ENCODE results near the gene PCSK1N.
A peak's percentile ranks its signal among the peaks of the same experiment; 100 is the strongest.
"Not testable (repeated sequence)": the region's sequence is repeated elsewhere in the genome, so short reads cannot be mapped to it uniquely, and the experiment has no call there.

PCSK1N gene

DNA sequence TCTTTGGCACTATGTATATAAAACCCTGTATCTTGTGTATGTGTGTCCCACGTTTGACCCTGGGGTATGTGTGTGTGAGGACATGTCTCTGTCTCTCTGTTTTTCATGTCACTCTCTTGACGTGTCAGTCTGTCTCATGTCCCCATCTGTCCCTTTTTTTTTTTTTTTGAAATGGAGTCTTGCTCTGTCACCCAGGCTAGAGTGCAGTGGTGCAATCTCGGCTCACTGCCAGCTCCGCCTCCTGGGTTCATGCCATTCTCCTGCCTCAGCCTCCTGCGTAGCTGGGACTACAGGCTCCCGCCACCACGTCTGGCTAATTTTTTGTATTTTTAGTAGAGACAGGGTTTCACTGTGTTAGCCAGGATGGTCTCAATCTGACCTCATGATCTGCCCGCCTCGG lies 16.0 kb downstream of the PCSK1N start:
- DNase-seq, result not testable (repeated sequence)

DNA sequence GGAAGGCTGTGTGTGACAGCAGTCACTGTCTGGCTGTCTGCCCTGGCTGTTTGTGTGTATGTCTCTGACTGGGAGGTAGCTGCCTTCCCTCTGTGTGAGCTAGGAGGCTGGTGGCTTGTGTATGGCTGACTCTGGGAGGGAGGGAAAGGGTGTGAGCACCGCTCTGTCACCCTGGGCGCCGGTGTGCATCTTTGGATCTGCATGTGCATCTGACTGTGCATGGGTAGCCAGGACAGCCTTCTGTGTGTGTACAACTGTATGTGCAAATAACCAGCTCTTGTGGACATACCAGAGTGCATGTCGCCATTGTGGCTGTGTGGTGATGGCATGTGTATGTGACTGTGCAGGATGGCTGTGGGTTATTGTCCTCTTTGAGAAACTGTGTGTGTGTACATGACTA lies 16.5 kb downstream of the PCSK1N start:
- DNase-seq, result no peak

- no peak for DNase-seq
Observed at GRCh38 chrX:48818098-48818497, 17.3 kb downstream of the PCSK1N start.

DNA sequence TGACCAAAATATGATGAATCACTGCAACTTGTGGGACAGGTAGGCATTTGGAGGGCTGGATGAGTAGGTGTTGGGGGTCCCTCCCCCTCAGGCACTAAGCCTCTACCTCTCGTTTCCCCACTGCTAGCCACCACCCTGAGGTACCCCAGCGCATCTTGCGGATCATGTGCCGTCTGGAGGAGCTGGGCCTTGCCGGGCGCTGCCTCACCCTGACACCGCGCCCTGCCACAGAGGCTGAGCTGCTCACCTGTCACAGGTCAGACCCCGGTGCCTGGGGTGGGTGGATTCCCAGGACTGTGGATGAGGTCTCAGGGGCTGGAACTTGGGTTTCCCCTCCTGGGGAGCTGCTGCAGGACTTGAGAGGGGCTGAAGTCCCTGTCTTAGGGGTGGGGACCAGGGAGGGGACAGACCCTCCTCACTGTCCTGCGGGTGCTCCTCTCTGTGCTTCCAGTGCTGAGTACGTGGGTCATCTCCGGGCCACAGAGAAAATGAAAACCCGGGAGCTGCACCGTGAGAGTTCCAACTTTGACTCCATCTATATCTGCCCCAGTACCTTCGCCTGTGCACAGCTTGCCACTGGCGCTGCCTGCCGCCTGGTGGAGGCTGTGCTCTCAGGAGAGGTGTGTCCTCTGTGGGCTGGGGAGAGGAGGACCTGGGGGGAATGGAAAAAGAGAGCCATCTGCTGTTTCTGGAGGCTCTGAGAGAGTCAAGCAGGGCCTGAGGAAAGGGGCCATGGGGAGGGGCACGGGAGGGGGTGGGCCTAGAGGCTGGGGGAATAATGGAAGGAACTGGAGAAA lies 19.2 kb downstream of the PCSK1N start:
- no peak for DNase-seq

DNA sequence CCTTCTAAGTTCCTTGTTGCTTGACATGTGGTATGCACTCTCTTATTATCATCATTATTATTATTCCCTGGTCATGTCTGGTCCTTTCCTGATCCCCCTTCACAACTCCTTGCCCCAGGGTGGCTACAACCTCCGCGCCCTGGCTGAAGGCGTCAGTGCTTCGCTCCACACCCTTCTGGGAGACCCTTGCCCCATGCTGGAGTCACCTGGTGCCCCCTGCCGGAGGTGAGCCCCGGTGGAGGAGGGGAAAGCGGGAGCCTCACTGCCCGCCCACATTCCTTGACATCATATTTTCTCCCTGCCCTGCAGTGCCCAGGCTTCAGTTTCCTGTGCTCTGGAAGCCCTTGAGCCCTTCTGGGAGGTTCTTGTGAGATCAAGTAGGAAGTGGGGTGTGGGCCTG lies 20.1 kb downstream of the PCSK1N start:
- no peak for DNase-seq

GRCh38 chrX:48814722-48815121 lies 20.7 kb downstream of the PCSK1N start:
- no peak for DNase-seq

DNA sequence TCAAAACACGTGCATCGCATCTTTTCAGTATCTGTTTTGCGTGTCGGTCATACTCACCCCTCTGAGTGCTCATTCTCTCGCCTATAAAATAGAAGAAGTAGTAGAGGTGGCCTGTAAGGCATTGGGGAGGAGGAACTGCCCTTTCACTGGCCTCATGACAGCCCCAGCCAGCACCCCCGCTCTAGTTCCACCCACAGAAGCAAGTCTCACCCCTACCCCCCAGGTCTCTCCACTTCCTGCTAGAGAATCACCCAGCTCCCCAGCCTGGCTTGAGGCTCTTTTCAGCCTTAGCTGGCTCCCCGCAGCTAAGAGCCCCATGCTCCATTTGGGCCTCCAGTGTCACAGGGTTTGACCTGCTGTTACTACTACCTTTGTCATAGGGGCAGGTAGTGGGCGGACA lies 21.8 kb downstream of the PCSK1N start:
- no peak for DNase-seq

DNA sequence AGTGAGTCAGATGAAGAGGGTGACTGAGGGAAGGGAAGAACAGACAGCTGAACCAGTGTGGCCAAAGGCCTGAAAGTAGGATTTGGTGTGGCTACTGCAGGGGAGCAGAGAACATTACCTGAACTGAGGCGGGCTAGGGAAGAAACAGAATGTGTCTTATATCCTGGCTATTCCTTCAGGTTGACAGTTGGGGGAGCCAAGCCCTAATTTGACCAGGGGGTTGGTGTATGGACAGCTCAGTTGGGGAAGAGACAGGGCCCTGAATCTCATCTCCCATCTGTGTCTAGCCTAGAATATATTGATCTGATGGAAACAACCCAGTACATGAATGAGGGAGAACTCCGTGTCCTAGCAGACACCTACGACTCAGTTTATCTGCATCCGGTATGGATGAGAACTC lies 29.3 kb downstream of the PCSK1N start:
- DNase-seq, result no peak

DNA sequence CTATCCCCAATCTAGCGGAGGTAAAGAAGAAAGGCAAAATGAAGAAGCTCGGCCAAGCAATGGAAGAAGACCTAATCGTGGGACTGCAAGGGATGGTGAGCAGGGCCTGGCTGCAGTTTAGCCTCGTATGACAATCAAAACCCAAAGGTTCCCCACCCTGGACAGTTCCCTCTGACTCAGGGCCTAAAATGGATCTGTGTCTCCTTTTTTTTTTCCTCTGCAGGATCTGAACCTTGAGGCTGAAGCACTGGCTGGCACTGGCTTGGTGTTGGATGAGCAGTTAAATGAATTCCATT lies 32.6 kb downstream of the PCSK1N start:
- DNase-seq, result no peak

DNA sequence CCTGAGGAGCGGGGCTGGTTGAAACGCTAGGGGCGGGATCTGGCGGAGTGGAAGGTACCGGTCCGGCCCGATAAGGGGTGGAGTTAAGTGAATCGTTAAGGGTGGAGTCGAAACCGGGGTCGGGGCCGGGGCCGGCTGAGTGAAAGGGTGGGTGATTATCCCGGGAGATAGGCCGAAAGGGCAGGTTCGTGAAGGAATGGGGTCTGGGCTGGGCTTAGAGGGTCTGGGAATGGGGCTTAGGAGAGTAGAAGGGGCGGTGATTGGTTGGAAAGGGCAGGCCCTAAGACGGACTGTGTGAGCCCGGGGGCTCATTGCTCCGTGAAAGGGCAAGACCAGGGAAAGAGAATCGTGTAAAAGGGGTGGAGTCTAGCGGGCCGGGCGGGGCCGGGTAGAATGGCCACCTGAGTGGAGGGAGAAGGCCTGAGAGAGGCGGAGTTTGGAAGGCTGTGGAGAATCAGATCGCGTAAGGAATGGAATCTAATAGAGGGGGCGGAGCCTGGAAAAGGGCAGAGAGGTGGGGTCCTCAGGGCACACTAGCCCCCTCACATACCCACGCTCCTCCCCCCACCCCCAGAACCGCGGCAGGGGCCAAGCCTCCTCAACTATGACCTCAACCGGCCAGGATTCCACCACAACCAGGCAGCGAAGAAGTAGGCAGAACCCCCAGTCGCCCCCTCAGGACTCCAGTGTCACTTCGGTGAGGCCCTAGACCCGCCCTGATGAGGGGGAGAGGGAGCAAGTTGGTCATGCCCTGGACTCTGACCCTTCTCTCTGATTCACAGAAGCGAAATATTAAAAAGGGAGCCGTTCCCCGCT lies 33.1 kb downstream of the PCSK1N start:
- no peak for DNase-seq

DNA sequence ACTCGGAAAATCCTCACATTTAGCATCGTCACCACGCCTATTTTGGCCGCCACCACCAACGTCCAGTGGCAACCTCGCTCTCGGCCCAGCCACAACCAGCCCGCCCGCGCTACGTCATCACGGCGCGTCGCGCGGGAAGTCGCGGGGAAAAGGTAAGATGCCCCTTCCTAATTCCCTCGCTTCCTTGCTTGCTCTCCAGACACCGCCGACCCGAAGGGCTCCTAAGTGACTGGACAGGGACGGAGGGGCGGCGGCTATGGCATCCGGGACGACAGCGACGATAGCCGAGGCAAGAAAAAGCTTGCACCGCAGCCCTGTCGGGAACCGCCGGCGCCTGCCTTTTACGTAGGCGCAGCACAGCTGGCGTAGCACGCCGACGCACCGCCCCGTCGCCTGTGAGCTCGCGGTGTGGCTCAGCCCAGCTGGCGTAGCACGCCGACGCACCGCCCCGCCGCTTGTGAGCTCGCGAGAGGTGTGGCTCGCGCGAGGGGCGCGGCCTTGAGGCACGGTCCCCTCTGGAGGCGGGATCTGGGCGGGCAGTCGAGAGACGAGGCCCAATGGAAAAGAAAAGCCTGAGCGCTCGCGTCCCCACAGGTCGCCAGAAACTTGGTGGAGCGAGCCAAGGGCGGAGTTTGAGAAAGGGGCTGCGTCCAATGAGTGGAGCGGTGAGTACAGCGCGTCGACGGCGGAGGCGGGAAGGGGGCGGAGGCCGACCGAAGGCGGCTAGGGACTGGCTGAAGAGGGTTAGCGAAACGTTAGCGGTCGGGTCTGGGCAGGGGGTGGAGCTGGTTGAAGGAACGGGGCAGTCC lies 33.9 kb downstream of the PCSK1N start, which contains the start of gene HDAC6:
Gene HDAC6, plus strand, starts transcription at position 788 of the 809 bp plus-strand sequence. CDS start 626 bp downstream, outside the sequence.
- DNase-seq, result peak; percentile 75

DNA sequence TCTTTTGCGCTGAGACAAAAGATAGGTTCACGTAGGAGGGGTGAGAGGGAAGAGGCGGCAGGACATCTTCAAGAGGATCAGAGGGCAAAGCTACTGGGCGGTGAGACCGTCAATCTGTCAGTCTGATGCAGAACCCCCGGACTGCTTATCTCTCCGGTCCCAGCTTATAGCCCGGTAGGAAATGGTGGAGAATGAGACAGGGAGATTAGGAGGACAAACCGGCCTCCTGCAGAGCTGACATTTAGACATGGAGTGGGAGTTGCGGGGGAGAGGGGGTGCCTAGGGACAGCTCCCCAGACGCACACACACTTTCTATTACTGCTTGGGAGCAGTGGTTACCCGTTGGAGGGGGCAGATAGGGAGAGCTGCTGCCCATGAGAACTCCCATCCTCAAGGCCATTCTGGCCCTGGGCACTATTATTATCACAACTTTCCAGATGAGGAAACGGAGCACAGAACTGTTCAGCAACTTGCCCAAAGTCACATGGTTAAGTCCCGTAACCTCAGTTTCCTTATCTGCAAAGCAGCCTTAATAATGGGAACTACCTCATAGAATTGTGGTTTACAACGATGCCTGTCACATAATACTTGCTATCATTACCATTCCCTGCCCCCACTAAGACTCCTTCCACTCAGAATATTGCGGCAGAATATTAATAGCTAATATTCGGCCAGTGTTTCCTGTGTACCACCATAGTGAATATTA lies 34.7 kb downstream of the PCSK1N start:
- no peak for DNase-seq

GRCh38 chrX:48798318-48798717 lies 37.1 kb downstream of the PCSK1N start:
- DNase-seq, result no peak

GRCh38 chrX:48794911-48795515 lies 40.4 kb downstream of the PCSK1N start:
- no peak for DNase-seq

GRCh38 chrX:48794340-48794910 lies 41.0 kb downstream of the PCSK1N start:
- DNase-seq, result no peak

DNA sequence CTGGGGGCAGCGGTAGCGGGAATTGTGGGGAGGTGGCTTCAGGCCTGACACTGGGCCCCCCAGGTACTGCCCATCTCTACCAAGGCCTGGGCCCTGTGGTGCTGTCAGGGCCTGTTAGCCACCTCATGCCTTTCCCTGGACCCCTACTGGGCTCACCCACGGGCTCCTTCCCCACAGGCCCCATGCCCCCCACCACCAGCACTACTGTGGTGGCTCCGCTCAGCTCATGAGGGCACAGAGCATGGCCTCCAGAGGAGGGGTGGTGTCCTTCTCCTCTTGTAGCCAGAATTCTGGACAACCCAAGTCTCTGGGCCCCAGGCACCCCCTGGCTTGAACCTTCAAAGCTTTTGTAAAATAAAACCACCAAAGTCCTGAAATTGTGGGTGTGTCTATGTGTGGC lies 41.5 kb downstream of the PCSK1N start:
- DNase-seq, result no peak

DNA sequence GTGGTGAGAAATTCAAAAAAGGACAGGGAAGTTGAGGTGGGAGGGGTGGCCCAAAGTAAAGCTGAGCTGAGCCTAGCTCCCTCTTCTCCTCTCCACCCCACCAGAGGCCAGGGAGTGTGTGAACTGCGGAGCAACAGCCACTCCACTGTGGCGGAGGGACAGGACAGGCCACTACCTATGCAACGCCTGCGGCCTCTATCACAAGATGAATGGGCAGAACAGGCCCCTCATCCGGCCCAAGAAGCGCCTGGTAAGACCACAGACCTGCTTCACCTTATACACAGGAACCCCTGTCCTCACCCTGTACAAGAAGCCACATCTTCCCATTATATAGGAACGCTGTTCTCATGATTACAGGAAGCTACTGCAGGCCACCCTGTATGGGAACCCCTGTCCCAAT lies 43.2 kb downstream of the PCSK1N start:
- no peak for DNase-seq

- DNase-seq, result no peak
Observed at GRCh38 chrX:48791063-48791820, 44.2 kb downstream of the PCSK1N start.

- no peak for DNase-seq
Observed at GRCh38 chrX:48790477-48790876, 44.9 kb downstream of the PCSK1N start.

- DNase-seq, result no peak
Observed at GRCh38 chrX:48789366-48790220, 45.8 kb downstream of the PCSK1N start.

Data from SIG-M5 (cell line).